A549 (cell line): ENCODE results near the gene DUSP28. TPM values are rescaled to one million over a fixed set of nuclear protein-coding genes. Genes with fewer than 3 reads are reported as not detected.

Source experiments
- ATAC-seq, 2 experiments: fragments of 200-7000 bp in 1 of 2; fragments of >200 bp in 1 of 2; cut with Nextera tagmentation in 1 of 2; cut with Tn5 transposase in 1 of 2; 3 replicates each; pipeline versions ENCODE4 v1.8.0 to v1.9.1; 2018 to 2020; ENCODE audit warnings: mild to moderate bottlenecking in 1 of 2, moderate library complexity in 1 of 2
- CTCF ChIA-PET: fragments of 300-600 bp; sonication (Branson Sonifier 250); formaldehyde crosslinking; extraction: SDS; loops from one replicate; lab custom pipeline; 2021; ENCODE audit warnings: antibody characterized with exemption, inconsistent platforms; lab: Yijun Ruan, JAX
- POLR2A ChIA-PET: fragments of 350-600 bp; formaldehyde crosslinking; extraction: SDS; loops from one replicate; lab custom pipeline; 2021; ENCODE audit warnings: antibody characterized with exemption, inconsistent platforms; lab: Yijun Ruan, JAX
- DNase-seq, 2 experiments: peaks; one replicate each; pipeline versions ENCODE4 v3.0.0 to v3.0.0-alpha.2; 2011 to 2016; ENCODE audit warnings: low read depth in 1 of 2, low spot score in 1 of 2
- FAIRE-seq: peaks from 2 replicates; lab custom pipeline; 2011; peaks lifted over from hg19 to GRCh38; lab: Jason Lieb, UNC
- H3K27ac ChIP-seq, 2 experiments: fragments of >200 bp; sonication (Bioruptor Twin); formaldehyde crosslinking; 3 replicates each; pipeline ENCODE4 v1.5.1; 2016 to 2017
- H3K4me1 ChIP-seq: fragments of >200 bp; sonication (Bioruptor Twin); formaldehyde crosslinking; 3 replicates; pipeline ENCODE4 v1.6.1; 2016
- H3K4me2 ChIP-seq: fragments of >200 bp; sonication (Bioruptor Twin); formaldehyde crosslinking; 3 replicates; pipeline ENCODE4 v1.6.1; 2016
- H3K4me3 ChIP-seq: fragments of >200 bp; sonication (Bioruptor Twin); formaldehyde crosslinking; 3 replicates; pipeline ENCODE4 v1.5.1; 2016
- H3K9me3 ChIP-seq: fragments of >200 bp; sonication (Bioruptor Twin); formaldehyde crosslinking; 3 replicates; pipeline ENCODE4 v1.6.1; 2016
- BHLHE40 ChIP-seq: IDR thresholded peaks from 2 replicates; pipeline ENCODE4 v1.6.1; 2012; ENCODE audit warnings: low read depth, low read length, inconsistent platforms
- CHD4 ChIP-seq: fragments of 200-600 bp; sonication (generic); IDR thresholded peaks from 2 replicates; pipeline ENCODE4 v1.6.1; 2016; ENCODE audit warnings: antibody characterized with exemption, mild to moderate bottlenecking, borderline replicate concordance
- EP300 ChIP-seq, 2 experiments: fragments of >200 bp; sonication (Bioruptor Twin); formaldehyde crosslinking; IDR thresholded peaks; 2 replicates in 1 of 2; 3 replicates in 1 of 2; pipeline ENCODE4 v1.6.1; 2016 to 2017
- FOSB ChIP-seq: fragments of 250-450 bp; sonication (Bioruptor Pico); IDR thresholded peaks from 2 replicates; pipeline ENCODE4 v1.5.0; 2020; ENCODE audit warnings: mild to moderate bottlenecking, moderate library complexity
- FOSL2 ChIP-seq, 2 experiments: fragments of 450-650 bp in 1 of 2; fragments of >200 bp in 1 of 2; sonication (Bioruptor Twin) in 1 of 2; formaldehyde crosslinking; IDR thresholded peaks; 2 replicates each; pipeline versions ENCODE4 v1.5.0 to v1.6.1; 2016 to 2020; ENCODE audit warnings: mild to moderate bottlenecking in 1 of 2, moderate library complexity in 1 of 2
- GATA3 ChIP-seq: IDR thresholded peaks from 2 replicates; pipeline ENCODE4 v1.6.1; 2012; ENCODE audit warnings: borderline replicate concordance
- HEYL ChIP-seq: fragments of 250-450 bp; sonication (Bioruptor Pico); IDR thresholded peaks from 2 replicates; pipeline ENCODE4 v1.8.0; 2021; ENCODE audit warnings: mild to moderate bottlenecking, moderate library complexity
- JUNB ChIP-seq: fragments of >200 bp; sonication (Bioruptor Twin); formaldehyde crosslinking; IDR thresholded peaks from 2 replicates; pipeline ENCODE4 v1.6.1; 2016
- KDM5A ChIP-seq: fragments of 200-600 bp; sonication (generic); IDR thresholded peaks from 2 replicates; pipeline ENCODE4 v1.6.1; 2016; ENCODE audit warnings: antibody characterized with exemption, mild to moderate bottlenecking
- MAZ ChIP-seq: fragments of 150-350 bp; IDR thresholded peaks from 2 replicates; pipeline ENCODE4 v1.6.1; 2014; ENCODE audit warnings: antibody characterized with exemption, low read depth, low read length, borderline replicate concordance
- NPAS2 ChIP-seq: fragments of 250-450 bp; sonication (Bioruptor Pico); IDR thresholded peaks from 2 replicates; pipeline ENCODE4 v1.8.0; 2022; ENCODE audit warnings: mild to moderate bottlenecking, moderate library complexity, borderline replicate concordance
- PHF8 ChIP-seq: fragments of 200-600 bp; sonication (generic); IDR thresholded peaks from 2 replicates; pipeline ENCODE4 v1.6.1; 2016; ENCODE audit warnings: low read depth, mild to moderate bottlenecking, antibody characterized with exemption, moderate library complexity, borderline replicate concordance
- POLR2A ChIP-seq: IDR thresholded peaks from 2 replicates; pipeline ENCODE4 v1.6.1; 2012; ENCODE audit warnings: mild to moderate bottlenecking, low read length
- POLR2AphosphoS2 ChIP-seq: conservative IDR thresholded peaks from 2 replicates; pipeline ENCODE4 v1.6.1; 2012; ENCODE audit warnings: low read length, improper control_type of control experiment, inconsistent platforms
- RARB ChIP-seq: fragments of 250-450 bp; sonication (Bioruptor Pico); IDR thresholded peaks from 2 replicates; pipeline ENCODE4 v1.8.0; 2021; ENCODE audit warnings: mild to moderate bottlenecking, moderate library complexity
- RCOR1 ChIP-seq: fragments of 150-350 bp; IDR thresholded peaks from 2 replicates; pipeline ENCODE4 v1.6.1; 2014; ENCODE audit warnings: antibody characterized with exemption, low read length, low read depth
- RNF2 ChIP-seq: fragments of 200-600 bp; sonication (generic); IDR thresholded peaks from 2 replicates; pipeline ENCODE4 v1.6.1; 2016; ENCODE audit warnings: low read depth, mild to moderate bottlenecking, antibody characterized with exemption, moderate library complexity, borderline replicate concordance
- ZC3H11A ChIP-seq: fragments of 450-650 bp; IDR thresholded peaks from 2 replicates; pipeline ENCODE4 v1.6.1; 2014; ENCODE audit warnings: antibody characterized with exemption, mild to moderate bottlenecking
- ZNF302 ChIP-seq: fragments of 250-450 bp; sonication (Bioruptor Pico); IDR thresholded peaks from 2 replicates; pipeline ENCODE4 v1.9.0; 2021; ENCODE audit warnings: inconsistent platforms, mild to moderate bottlenecking, moderate library complexity
- whole genome bisulfite sequencing: methylation state at CpG from one replicate; pipeline ENCODE4 v1.1.6; 2017; ENCODE audit errors: missing lambda C conversion rate; 5-methylcytosine and 5-hydroxymethylcytosine counted together
- polyA plus RNA-seq, 4 experiments: library from polyadenylated mRNA; depleted of rRNA in 3 of 4; stranded (reverse); fragments of >200 nt; fragmentation: RNase III in 1 of 4; extraction: RNeasy Plus Mini Kit Qiagen cat#74134 plus additional on column Dnase treatment in 1 of 4; gene quantifications; 2 replicates in 3 of 4; 3 replicates in 1 of 4; pipeline ENCODE4 v1.2.3, GENCODE V29; 2011 to 2017
- TF ChIP-seq, protein P1 (sequence below): fragments of 250-450 bp; sonication (Bioruptor Pico); IDR thresholded peaks from 2 replicates; pipeline ENCODE4 v1.5.0; 2021; ENCODE audit warnings: mild to moderate bottlenecking, moderate library complexity, borderline replicate concordance
- TF ChIP-seq, protein P2 (sequence below): fragments of 250-450 bp; sonication (Bioruptor Pico); IDR thresholded peaks from 2 replicates; pipeline ENCODE4 v1.5.0; 2020; ENCODE audit warnings: low read depth, mild to moderate bottlenecking, moderate library complexity
- TF ChIP-seq, protein P3 (sequence below): fragments of >200 bp; sonication (Bioruptor Twin); formaldehyde crosslinking; IDR thresholded peaks from 2 replicates; pipeline ENCODE4 v1.6.1; 2016
- TF ChIP-seq, protein P4 (sequence below): fragments of >200 bp; sonication (Bioruptor Twin); formaldehyde crosslinking; IDR thresholded peaks from 3 replicates; pipeline ENCODE4 v1.5.1; 2016
- TF ChIP-seq, protein P5 (sequence below): fragments of 450-650 bp; IDR thresholded peaks from 2 replicates; pipeline ENCODE4 v1.6.1; 2014; ENCODE audit warnings: antibody characterized with exemption

The DUSP28 gene
- polyA plus RNA-seq, 2 of the 4 experiments (the other 2 are of a cell fraction), result 5.2 to 14.3 TPM

DNA sequence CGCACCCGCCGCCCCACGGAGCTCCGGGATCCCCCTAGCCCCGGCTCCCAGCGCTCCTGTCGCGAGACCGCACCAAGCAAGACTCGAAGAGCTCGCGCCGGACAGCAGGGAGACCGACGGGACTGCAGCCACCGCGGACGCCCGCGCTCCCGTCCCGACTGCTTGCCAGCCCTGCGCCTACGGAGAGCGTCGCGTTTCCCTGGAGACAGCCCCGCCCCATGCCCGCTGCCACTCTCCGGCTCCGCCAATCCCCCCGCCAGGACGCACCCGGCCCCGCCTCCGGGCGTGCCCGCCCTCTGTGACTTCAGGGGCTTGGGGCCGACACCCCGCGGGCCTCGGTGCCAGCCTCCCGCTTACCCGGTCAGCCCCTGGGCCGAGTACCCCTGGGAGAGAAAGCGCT is 2.3 kb upstream of the DUSP28 start, which contains the start of gene ANKMY1:
Gene ANKMY1 (minus strand): TSS at position 181 of the 400 bp plus-strand sequence. CDS start 653 bp downstream, outside the sequence.
- H3K4me2 ChIP-seq, result peak within 1 kb of the TSS; percentile 83
- TF ChIP-seq EP300 (IDR thresholded peaks at IDR 0.05), result no peak
- no peak for TF ChIP-seq FOSB
- TF ChIP-seq POLR2A, result no peak
- no peak for TF ChIP-seq JUNB
- no peak for TF ChIP-seq NPAS2 (CRISPR knock-in tag)
- TF ChIP-seq GATA3, result no peak
- TF ChIP-seq, all 56 proteins: peak for 0
- no peak for ATAC-seq
- H3K4me1 ChIP-seq, result peaks cover 24% of the 10 kb centered on the region
- H3K4me3 ChIP-seq, result no peak within 1 kb of the TSS
- H3K9me3 ChIP-seq, result no peaks in the 10 kb centered on the region
- no peak within 1 kb of the TSS for H3K27ac ChIP-seq
- POLR2A ChIA-PET, result no interaction called here
- CTCF ChIA-PET, result interaction anchor here (2.0 kb wide), 1 partner anchor 8 kb away, joined by 9 read pairs; no protein-coding TSS in a partner anchor
- no peak for DNase-seq
- no peak for FAIRE-seq
- 93% methylated on average over 33 of the region's 47 CpGs for WGBS

DNA sequence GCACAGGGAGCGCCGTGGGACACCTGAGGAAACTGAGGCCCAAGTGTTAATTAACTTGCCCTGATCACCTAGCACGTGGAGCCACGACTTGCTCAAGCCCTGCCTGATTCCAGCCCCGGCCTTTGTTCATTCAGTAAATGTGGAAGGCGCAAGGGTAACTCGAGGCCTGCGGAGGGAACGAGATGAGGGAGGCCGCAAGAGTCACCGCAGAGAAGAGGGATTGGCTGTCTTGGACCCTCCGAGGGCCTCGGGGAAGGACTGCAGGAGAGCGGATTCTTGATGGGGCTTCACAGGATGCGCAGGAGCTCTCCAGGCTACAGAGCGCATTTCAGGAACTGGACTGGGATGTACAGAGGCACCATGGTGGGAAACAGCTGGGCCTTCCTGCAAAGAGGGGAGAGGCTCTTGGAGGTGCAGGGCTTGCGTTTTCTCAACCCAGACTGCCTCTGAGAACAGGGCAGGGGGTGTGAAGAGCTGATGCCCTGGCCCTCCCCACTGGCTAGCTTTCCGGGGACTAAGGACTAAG is 1.9 kb upstream of the DUSP28 start:
- CTCF ChIA-PET, result interaction anchor here (2.0 kb wide), 1 partner anchor 8 kb away, joined by 9 read pairs; no protein-coding TSS in a partner anchor
- FAIRE-seq (no peak), DNase-seq (no peak), ATAC-seq (no peak)
- Histone ChIP-seq H3K27ac (no peak overlapping the region), H3K4me1 (peaks cover 24% of the 10 kb centered on the region), H3K4me2 (peak overlapping the region; percentile 8; the same call in 2 of the 3 replicates), H3K4me3 (no peak overlapping the region), H3K9me3 (no peaks in the 10 kb centered on the region)
- POLR2A ChIA-PET, result no interaction called here
- TF ChIP-seq POLR2AphosphoS2, result no peak
- no peak for TF ChIP-seq EP300 (IDR thresholded peaks at IDR 0.05)
- TF ChIP-seq CHD4, result no peak
- no peak for TF ChIP-seq RCOR1
- no peak for TF ChIP-seq RNF2
- TF ChIP-seq ZC3H11A, result no peak
- no peak for TF ChIP-seq ZNF302 (CRISPR knock-in tag)
- TF ChIP-seq MAZ, result no peak
- TF ChIP-seq PHF8, result no peak
- TF ChIP-seq, protein P1, sequence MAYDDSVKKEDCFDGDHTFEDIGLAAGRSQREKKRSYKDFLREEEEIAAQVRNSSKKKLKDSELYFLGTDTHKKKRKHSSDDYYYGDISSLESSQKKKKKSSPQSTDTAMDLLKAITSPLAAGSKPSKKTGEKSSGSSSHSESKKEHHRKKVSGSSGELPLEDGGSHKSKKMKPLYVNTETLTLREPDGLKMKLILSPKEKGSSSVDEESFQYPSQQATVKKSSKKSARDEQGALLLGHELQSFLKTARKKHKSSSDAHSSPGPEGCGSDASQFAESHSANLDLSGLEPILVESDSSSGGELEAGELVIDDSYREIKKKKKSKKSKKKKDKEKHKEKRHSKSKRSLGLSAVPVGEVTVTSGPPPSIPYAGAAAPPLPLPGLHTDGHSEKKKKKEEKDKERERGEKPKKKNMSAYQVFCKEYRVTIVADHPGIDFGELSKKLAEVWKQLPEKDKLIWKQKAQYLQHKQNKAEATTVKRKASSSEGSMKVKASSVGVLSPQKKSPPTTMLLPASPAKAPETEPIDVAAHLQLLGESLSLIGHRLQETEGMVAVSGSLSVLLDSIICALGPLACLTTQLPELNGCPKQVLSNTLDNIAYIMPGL (CRISPR knock-in tag), result no peak
- no peak for TF ChIP-seq FOSL2 (IDR thresholded peaks at IDR 0.05)
- no peak for TF ChIP-seq FOSL2 (CRISPR knock-in tag; IDR thresholded peaks at IDR 0.05)
- no peak for TF ChIP-seq RARB (CRISPR knock-in tag)
- no peak for TF ChIP-seq NPAS2 (CRISPR knock-in tag)
- no peak for TF ChIP-seq BHLHE40
- no peak for TF ChIP-seq HEYL (CRISPR knock-in tag)
- TF ChIP-seq, protein P2, sequence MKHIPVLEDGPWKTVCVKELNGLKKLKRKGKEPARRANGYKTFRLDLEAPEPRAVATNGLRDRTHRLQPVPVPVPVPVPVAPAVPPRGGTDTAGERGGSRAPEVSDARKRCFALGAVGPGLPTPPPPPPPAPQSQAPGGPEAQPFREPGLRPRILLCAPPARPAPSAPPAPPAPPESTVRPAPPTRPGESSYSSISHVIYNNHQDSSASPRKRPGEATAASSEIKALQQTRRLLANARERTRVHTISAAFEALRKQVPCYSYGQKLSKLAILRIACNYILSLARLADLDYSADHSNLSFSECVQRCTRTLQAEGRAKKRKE (CRISPR knock-in tag), result no peak
- TF ChIP-seq, protein P3, sequence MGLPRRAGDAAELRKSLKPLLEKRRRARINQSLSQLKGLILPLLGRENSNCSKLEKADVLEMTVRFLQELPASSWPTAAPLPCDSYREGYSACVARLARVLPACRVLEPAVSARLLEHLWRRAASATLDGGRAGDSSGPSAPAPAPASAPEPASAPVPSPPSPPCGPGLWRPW, result no peak
- TF ChIP-seq, protein P4, sequence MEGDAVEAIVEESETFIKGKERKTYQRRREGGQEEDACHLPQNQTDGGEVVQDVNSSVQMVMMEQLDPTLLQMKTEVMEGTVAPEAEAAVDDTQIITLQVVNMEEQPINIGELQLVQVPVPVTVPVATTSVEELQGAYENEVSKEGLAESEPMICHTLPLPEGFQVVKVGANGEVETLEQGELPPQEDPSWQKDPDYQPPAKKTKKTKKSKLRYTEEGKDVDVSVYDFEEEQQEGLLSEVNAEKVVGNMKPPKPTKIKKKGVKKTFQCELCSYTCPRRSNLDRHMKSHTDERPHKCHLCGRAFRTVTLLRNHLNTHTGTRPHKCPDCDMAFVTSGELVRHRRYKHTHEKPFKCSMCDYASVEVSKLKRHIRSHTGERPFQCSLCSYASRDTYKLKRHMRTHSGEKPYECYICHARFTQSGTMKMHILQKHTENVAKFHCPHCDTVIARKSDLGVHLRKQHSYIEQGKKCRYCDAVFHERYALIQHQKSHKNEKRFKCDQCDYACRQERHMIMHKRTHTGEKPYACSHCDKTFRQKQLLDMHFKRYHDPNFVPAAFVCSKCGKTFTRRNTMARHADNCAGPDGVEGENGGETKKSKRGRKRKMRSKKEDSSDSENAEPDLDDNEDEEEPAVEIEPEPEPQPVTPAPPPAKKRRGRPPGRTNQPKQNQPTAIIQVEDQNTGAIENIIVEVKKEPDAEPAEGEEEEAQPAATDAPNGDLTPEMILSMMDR, result no peak
- no peak for TF ChIP-seq KDM5A
- TF ChIP-seq, protein P5, sequence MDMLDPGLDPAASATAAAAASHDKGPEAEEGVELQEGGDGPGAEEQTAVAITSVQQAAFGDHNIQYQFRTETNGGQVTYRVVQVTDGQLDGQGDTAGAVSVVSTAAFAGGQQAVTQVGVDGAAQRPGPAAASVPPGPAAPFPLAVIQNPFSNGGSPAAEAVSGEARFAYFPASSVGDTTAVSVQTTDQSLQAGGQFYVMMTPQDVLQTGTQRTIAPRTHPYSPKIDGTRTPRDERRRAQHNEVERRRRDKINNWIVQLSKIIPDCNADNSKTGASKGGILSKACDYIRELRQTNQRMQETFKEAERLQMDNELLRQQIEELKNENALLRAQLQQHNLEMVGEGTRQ, result no peak
- 94% methylated on average over 18 of the region's 18 CpGs for WGBS
